ENCODE results near the gene ATP8A2.

Gene ATP8A2

GRCh38 chr13:25901460-25902376 is 529.9 kb downstream of the ATP8A2 start:
- no peak for DNase-seq

- no peak for DNase-seq
Observed at GRCh38 chr13:25902455-25902854, 530.7 kb downstream of the ATP8A2 start.

GRCh38 chr13:25902891-25903341 is 531.1 kb downstream of the ATP8A2 start:
- DNase-seq, result no peak

- DNase-seq, result no peak
Observed at GRCh38 chr13:25904830-25905229, 533.1 kb downstream of the ATP8A2 start.

GRCh38 chr13:25905611-25906010 is 533.8 kb downstream of the ATP8A2 start:
- no peak for DNase-seq

- no peak for DNase-seq
Observed at GRCh38 chr13:25906191-25906661, 534.5 kb downstream of the ATP8A2 start.

GRCh38 chr13:25908366-25908765 is 536.6 kb downstream of the ATP8A2 start:
- no peak for DNase-seq

- DNase-seq, result no peak
Observed at GRCh38 chr13:25910243-25910642, 538.5 kb downstream of the ATP8A2 start.

- DNase-seq, result no peak
Observed at GRCh38 chr13:25910991-25911419, 539.2 kb downstream of the ATP8A2 start.

- DNase-seq, result no peak
Observed at GRCh38 chr13:25912961-25913360, 541.2 kb downstream of the ATP8A2 start.

GRCh38 chr13:25915840-25916518 is 544.2 kb downstream of the ATP8A2 start:
- no peak for DNase-seq

GRCh38 chr13:25920277-25920676 is 548.5 kb downstream of the ATP8A2 start:
- DNase-seq, result no peak

- DNase-seq, result no peak
Observed at GRCh38 chr13:25920931-25921330, 549.2 kb downstream of the ATP8A2 start.

GRCh38 chr13:25922376-25922775 is 550.6 kb downstream of the ATP8A2 start:
- no peak for DNase-seq

- DNase-seq, result no peak
Observed at GRCh38 chr13:25923217-25924085, 551.7 kb downstream of the ATP8A2 start.

- DNase-seq, result no peak
Observed at GRCh38 chr13:25927363-25927762, 555.6 kb downstream of the ATP8A2 start.

- DNase-seq, result no peak
Observed at GRCh38 chr13:25927932-25928331, 556.2 kb downstream of the ATP8A2 start.

GRCh38 chr13:25928941-25929505 is 557.2 kb downstream of the ATP8A2 start:
- DNase-seq, result no peak

- DNase-seq, result no peak
Observed at GRCh38 chr13:25929816-25930215, 558.0 kb downstream of the ATP8A2 start.

GRCh38 chr13:25930653-25931052 is 558.9 kb downstream of the ATP8A2 start:
- no peak for DNase-seq

GRCh38 chr13:25932365-25932764 is 560.6 kb downstream of the ATP8A2 start:
- no peak for DNase-seq

GRCh38 chr13:25933520-25933919 is 561.7 kb downstream of the ATP8A2 start:
- DNase-seq, result no peak

- no peak for DNase-seq
Observed at GRCh38 chr13:25934127-25934526, 562.4 kb downstream of the ATP8A2 start.
